GM19239 (cell line): ENCODE data around the gene ELP5.

Source experiments
- DNase-seq: peaks from one replicate; pipeline ENCODE4 v3.0.0; 2011; ENCODE audit warnings: low spot score; ENCODE audit not compliant: insufficient read length
- FAIRE-seq: peaks from 2 replicates; lab custom pipeline; 2011; peaks lifted over from hg19 to GRCh38; lab: Jason Lieb, UNC

Gene ELP5

GRCh38 chr17:7281074-7281952, 29.3 kb downstream of the ELP5 start, which contains the start of gene SLC2A4:
Gene SLC2A4, plus strand, starts transcription at chr17:7281718. Its CDS starts 217 bp downstream, at chr17:7281935.
- DNase-seq: peak; percentile 97
- FAIRE-seq: peak; percentile 75

- no peak for FAIRE-seq
Observed at GRCh38 chr17:7281953-7282751, 30.1 kb downstream of the ELP5 start.

DNA sequence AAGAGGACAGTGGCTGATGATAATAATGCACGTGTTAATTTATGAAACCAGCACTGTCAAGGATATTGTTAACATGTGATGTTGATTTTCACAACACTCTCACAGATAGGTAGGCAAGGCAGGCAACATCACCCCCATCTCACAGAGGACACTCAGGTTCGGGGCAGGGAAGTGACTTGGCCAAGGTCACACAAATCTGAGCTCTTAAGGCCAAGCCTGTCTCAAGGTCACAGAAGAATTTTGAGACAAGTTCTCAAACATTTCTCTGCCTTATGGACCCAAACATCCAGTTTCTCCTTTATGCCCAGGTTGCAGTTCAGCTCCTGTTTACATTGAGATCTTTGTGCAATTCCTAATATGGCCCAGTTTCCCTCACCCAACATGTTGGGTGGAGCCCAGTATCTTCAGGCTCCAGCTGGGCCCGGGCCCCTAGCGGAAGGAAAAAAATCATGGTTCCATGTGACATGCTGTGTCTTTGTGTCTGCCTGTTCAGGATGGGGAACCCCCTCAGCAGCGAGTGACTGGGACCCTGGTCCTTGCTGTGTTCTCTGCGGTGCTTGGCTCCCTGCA, 30.8 kb downstream of the ELP5 start:
- no peak for FAIRE-seq
- no peak for DNase-seq

More at GRCh38 chr17:7281953-7282751, 30.1 kb downstream of the ELP5 start:
- no peak for DNase-seq

- DNase-seq: no peak
- FAIRE-seq: no peak
Observed at GRCh38 chr17:7283471-7284216, 31.6 kb downstream of the ELP5 start.

DNA sequence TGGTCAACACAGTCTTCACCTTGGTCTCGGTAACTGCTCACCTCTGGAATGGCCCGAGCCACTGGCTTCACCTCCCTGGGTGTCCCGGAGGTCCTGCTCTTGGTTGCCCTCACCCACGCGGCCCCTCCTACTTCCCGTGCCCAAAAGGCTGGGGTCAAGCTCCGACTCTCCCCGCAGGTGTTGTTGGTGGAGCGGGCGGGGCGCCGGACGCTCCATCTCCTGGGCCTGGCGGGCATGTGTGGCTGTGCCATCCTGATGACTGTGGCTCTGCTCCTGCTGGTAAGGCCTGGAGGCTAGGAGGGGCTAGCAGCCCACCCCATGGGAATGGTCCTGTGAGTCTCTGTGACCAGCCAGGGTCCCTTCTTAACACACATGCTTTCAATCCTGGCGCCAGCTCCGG, 32.9 kb downstream of the ELP5 start:
- FAIRE-seq: no peak

GRCh38 chr17:7285679-7286078, 33.7 kb downstream of the ELP5 start:
- no peak for FAIRE-seq
- DNase-seq: no peak

More for the DNA sequence above, 32.9 kb downstream of the ELP5 start:
- no peak for DNase-seq

DNA sequence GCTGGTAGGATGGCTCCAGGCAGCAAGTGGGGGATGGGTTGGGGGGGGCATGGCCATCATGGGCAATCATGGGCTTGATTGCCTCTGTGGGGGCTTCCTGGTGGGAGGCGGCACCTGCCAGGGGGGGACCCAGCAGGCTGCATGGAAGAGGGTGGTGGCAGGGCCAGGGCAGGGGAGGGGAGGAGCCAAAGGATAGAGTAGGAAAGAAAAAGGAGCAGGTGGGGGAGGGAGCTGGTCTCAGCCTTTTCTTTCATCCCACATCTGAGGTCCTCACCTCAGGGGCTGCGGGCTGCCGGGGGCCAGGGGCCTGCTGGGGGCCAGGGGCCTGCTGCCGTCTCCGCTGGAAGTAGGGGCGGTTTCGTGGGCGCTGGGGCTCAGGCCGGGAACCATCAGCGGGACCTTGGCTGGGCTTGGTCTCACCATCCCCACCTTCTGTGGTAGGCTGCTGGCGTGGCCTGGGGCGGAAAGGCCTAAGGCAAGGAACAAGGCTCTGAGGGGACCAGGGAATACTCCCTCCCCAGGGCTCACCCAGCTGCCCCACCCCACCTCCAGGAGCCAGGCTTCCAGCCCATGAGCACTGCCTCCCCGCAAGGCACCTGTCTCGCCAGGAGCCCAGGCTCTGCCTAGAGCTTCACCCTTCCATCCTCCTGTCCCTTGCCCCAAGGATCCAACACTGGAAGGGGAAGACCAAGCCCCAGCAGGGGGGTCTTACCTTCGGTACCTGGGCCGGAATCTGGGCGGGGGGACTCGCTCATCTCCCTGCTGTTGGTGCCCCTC, 37.4 kb downstream of the ELP5 start:
- no peak for DNase-seq
- no peak for FAIRE-seq

DNA sequence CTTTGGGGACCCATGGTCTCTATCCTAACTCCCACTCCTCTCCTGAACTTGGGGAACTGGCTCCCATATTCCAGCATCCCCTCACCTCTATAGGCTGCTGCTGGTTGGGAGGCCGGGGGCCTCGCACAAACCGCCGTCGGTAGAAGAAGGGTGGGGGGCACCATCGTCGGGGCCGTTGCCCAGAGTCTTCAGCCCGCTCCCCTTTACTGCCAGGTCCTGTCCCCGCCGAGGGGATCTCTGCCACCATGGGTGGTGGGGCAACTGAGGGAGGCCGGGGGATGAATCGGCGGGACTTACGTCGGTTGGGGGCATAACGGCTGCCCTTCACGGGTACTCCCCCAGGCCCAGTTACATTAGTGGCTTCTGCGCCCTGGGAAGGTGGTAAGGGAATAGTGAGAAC, 38.2 kb downstream of the ELP5 start:
- no peak for FAIRE-seq
- no peak for DNase-seq

DNA sequence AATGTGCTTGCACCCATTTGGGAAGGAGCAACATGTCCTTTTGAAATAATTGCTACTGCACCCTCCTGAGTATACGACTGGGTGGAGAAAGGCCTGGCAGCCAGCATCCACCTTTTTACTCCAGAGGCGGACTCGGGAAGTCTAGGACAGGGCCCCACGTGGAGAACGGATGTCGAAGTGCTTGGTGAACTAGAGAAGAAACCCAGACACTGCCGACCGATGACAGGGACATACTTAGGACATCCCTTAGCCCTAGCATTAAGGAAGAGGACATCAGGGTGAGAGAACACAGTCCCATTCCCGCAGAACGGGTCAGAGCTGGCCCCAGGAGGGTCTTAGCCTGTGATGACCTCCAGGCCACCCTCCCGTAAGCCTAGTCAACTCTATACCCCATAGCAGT, 38.7 kb downstream of the ELP5 start:
- DNase-seq: no peak
- FAIRE-seq: no peak

- DNase-seq: no peak
- FAIRE-seq: no peak
Observed at GRCh38 chr17:7292194-7292593, 40.2 kb downstream of the ELP5 start.

DNA sequence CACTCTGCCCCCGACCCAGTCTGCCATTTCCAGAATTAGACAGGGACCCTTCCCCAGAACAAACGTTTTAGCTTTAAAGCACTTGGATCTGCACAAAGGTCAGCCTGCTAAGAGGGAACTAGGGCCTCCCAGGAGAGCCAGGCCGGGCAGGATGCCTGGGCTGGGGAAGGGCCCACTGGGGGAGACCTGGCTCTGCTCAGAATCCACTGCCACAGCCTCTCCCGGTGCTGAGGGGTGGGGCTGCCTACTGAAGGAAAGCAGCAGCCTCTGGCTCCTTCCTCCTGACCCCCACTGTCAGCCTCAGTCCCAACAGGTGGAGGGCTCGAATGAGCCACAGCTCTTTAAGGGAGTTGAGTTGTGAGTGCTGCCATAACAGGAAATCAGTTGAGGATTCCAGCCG, 40.7 kb downstream of the ELP5 start:
- FAIRE-seq (no peak), DNase-seq (no peak)

GRCh38 chr17:7293159-7293558, 41.1 kb downstream of the ELP5 start:
- no peak for DNase-seq
- FAIRE-seq: no peak

DNA sequence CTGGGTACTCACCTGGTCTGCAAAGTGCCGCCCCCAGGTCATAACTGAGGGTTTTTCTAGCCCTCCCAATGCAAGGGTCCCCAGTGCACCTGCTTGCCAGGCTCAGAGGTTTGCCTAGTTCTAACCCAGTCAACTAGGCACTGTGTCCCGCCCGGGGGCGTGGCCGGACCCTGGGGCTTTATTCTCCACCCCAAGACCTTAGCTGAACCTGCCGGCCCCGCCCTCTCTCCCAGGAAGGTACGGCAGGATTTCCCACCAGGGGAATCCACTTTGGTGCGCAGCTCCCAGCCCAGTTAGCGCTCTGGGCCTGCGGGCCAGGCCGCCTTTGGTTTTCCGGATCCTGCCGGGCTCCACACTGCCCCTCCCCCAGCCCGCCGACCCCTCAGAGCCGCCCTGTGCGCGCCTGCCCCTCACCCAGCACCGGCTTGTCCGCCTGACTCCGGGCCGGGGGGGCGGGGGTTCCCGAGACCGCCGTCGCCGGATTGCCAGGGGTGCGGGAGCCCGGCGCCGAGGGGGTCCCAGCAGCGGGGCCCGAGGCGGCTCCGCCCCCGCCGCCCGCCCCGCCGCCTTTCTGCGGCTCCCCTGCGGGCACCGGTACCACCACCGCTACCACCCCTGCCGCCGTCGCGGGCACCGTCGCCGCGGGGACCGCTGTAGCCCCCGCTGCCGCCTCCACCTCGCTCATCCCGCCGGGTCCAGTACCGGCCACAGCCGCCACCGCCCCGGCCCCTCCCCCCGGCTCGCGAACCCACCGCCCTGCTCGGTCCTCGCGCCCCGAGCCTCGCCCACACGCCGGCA, 42.0 kb downstream of the ELP5 start:
- no peak for DNase-seq
- peak; percentile 11 for FAIRE-seq

GRCh38 chr17:7294614-7295153, 42.7 kb downstream of the ELP5 start, which contains the start of gene YBX2:
Gene YBX2, minus strand, starts transcription at chr17:7294639. Its CDS starts 139 bp downstream, at chr17:7294500.
- FAIRE-seq: no peak
- peak; percentile 85 for DNase-seq

GRCh38 chr17:7295230-7296180, 43.5 kb downstream of the ELP5 start:
- DNase-seq (no peak), FAIRE-seq (peak; percentile 8)

- peak; percentile 85 for DNase-seq
- FAIRE-seq: peak; percentile 51
Observed at GRCh38 chr17:7296189-7296861, 44.3 kb downstream of the ELP5 start.

- FAIRE-seq (no peak), DNase-seq (no peak)
Observed at GRCh38 chr17:7304179-7304578, 52.2 kb downstream of the ELP5 start.
